GM04503 (cell line): ENCODE results near the gene GSTA5.
"Not testable (repeated sequence)": the region's sequence is repeated elsewhere in the genome, so short reads cannot be mapped to it uniquely, and the experiment has no call there.

Experiments
- DNase-seq: peaks from one replicate; pipeline ENCODE4 v3.0.0-alpha.2; 2012; ENCODE audit warnings: low read depth

GSTA5 gene

GRCh38 chr6:52834481-52834880, 6.1 kb downstream of the GSTA5 start:
- peak; percentile 73 for DNase-seq

GRCh38 chr6:52830869-52831268, 9.7 kb downstream of the GSTA5 start:
- not testable (repeated sequence) for DNase-seq

- DNase-seq: no peak
Measured at GRCh38 chr6:52829046-52829817, 11.4 kb downstream of the GSTA5 start.

GRCh38 chr6:52828621-52829020, 12.0 kb downstream of the GSTA5 start:
- not testable (repeated sequence) for DNase-seq

- DNase-seq: not testable (repeated sequence)
Measured at GRCh38 chr6:52827073-52827783, 13.4 kb downstream of the GSTA5 start.

GRCh38 chr6:52826513-52826912, 14.1 kb downstream of the GSTA5 start:
- DNase-seq: no peak

GRCh38 chr6:52825900-52826459, 14.6 kb downstream of the GSTA5 start:
- DNase-seq: not testable (repeated sequence)

GRCh38 chr6:52825270-52825793, 15.3 kb downstream of the GSTA5 start:
- DNase-seq: not testable (repeated sequence)

- DNase-seq: no peak
Measured at GRCh38 chr6:52821842-52822241, 18.8 kb downstream of the GSTA5 start.

GRCh38 chr6:52820198-52820597, 20.4 kb downstream of the GSTA5 start:
- DNase-seq: no peak

GRCh38 chr6:52815167-52816092, 25.2 kb downstream of the GSTA5 start:
- no peak for DNase-seq

- not testable (repeated sequence) for DNase-seq
Measured at GRCh38 chr6:52814545-52814944, 26.1 kb downstream of the GSTA5 start.

- DNase-seq: not testable (repeated sequence)
Measured at GRCh38 chr6:52809777-52810176, 30.8 kb downstream of the GSTA5 start.

- no peak for DNase-seq
Measured at GRCh38 chr6:52808660-52809059, 32.0 kb downstream of the GSTA5 start.

- DNase-seq: not testable (repeated sequence)
Measured at GRCh38 chr6:52803668-52804255, 36.9 kb downstream of the GSTA5 start, which contains the start of gene GSTA1. TSS of gene GSTA1 (minus strand) at chr6:52803816. CDS start at chr6:52799267, 4,549 bp downstream.

GRCh38 chr6:52802806-52803205, 37.8 kb downstream of the GSTA5 start:
- DNase-seq: no peak

GRCh38 chr6:52801188-52801841, 39.3 kb downstream of the GSTA5 start:
- DNase-seq: no peak

GRCh38 chr6:52799272-52799671, 41.3 kb downstream of the GSTA5 start:
- DNase-seq: peak; percentile 54

GRCh38 chr6:52794366-52794765, 46.2 kb downstream of the GSTA5 start:
- DNase-seq: not testable (repeated sequence)

- DNase-seq: no peak
Measured at GRCh38 chr6:52790861-52791260, 49.8 kb downstream of the GSTA5 start.

- not testable (repeated sequence) for DNase-seq
Measured at GRCh38 chr6:52789658-52790057, 51.0 kb downstream of the GSTA5 start.
